GM12892 (cell line): ENCODE measurements around the gene TSHZ1.

Experiments
- POLR2A ChIP-seq: IDR thresholded peaks from 2 replicates; pipeline ENCODE4 v1.6.1; 2011; ENCODE audit warnings: low read depth, low read length, control low read depth
- POLR2AphosphoS5 ChIP-seq: IDR thresholded peaks from 2 replicates; pipeline ENCODE4 v1.6.1; 2011; ENCODE audit warnings: low read depth, low read length, control low read depth

- TF ChIP-seq POLR2AphosphoS5, result no peak
- no peak for TF ChIP-seq POLR2A
Observed at GRCh38 chr18:75290737-75291358, 80.3 kb downstream of the TSHZ1 start.
